ENCODE measurements around the gene TMED7. TPM values are rescaled to one million over a fixed set of nuclear protein-coding genes. Genes with fewer than 3 reads are reported as not detected.

TMED7 gene
- total and polyA plus RNA-seq, 2 of the 4 experiments (the other 2 are of a cell fraction) = 75.6 to 86.7 TPM

DNA sequence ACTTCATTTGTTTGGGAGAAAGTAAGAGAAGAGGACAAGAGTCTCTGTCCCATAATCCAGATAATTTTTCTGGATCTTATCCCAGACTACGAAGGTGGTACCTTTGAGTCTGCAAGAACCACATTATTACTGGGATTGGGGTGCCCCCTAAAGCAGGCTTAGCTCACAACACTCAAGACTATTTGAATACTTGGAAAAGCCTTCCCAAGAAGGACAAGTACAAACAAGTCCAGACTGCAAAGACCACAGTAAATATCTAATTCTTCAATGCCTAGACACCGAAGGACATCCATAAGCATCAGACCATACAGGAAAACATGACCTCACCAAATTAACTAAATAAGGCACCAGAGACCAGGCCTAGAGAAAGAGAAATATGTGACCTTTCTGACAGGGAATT lies 40.2 kb upstream of the TMED7 start:
- H2BK5ac ChIP-seq (ENCODE audit: low read depth, low read length, poor library complexity, severe bottlenecking) = no peak overlapping the region
- intact Hi-C loops (cut with micrococcal nuclease) (no loop called here), in situ Hi-C loops (cut with MboI; ENCODE audit: low sequenced_read_pairs) (no loop called here), dilution Hi-C loops (cut with HindIII; ENCODE audit: low sequenced_read_pairs, unreplicated experiment) (no loop called here)
- no peak overlapping the region for H2BK15ac ChIP-seq (ENCODE audit: low read depth, low read length)
- no peak overlapping the region for H4K8ac ChIP-seq (ENCODE audit: low read depth in 2 of 2, low read length in 2 of 2)
- no TSS peak for BruUV-seq (replicated peaks)
- DNase-seq = no peak
- no peak overlapping the region for H2AK5ac ChIP-seq (ENCODE audit: low read depth, low read length)
- H3K9me3 ChIP-seq (ENCODE audit: control insufficient read depth, insufficient read depth, low read length) = no peaks in the 10 kb centered on the region
- H3K9ac ChIP-seq (ENCODE audit: low read depth, low read length) = no peak overlapping the region
- TF ChIP-seq POLR2A (IDR thresholded peaks at IDR 0.05; ENCODE audit: low read depth, low read length) (no peak), NFE2L2 (IDR thresholded peaks at IDR 0.05; ENCODE audit: low read depth, low read length) (no peak), SMC3 (IDR thresholded peaks at IDR 0.05; ENCODE audit: low read depth, low read length) (no peak), RAD21 (IDR thresholded peaks at IDR 0.05; ENCODE audit: low read length) (no peak), RFX5 (IDR thresholded peaks at IDR 0.05; ENCODE audit: low read depth, low read length) (no peak), FOS (IDR thresholded peaks at IDR 0.05; ENCODE audit: low read depth, low read length) (no peak), BHLHE40 (IDR thresholded peaks at IDR 0.05; ENCODE audit: low read depth, low read length) (no peak), MAFK (IDR thresholded peaks at IDR 0.05; ENCODE audit: low read depth, low read length) (no peak), CHD1 (IDR thresholded peaks at IDR 0.05; ENCODE audit: low read depth, low read length) (no peak), CEBPB (IDR thresholded peaks at IDR 0.05; ENCODE audit: low read depth, low read length) (no peak), RCOR1 (IDR thresholded peaks at IDR 0.05; ENCODE audit: insufficient replicate concordance, low read length) (no peak), MXI1 (IDR thresholded peaks at IDR 0.05; ENCODE audit: borderline replicate concordance, low read depth, low read length) (no peak), MAZ (IDR thresholded peaks at IDR 0.05; ENCODE audit: borderline replicate concordance, low read depth, low read length) (no peak)
- TF ChIP-seq, protein P1, sequence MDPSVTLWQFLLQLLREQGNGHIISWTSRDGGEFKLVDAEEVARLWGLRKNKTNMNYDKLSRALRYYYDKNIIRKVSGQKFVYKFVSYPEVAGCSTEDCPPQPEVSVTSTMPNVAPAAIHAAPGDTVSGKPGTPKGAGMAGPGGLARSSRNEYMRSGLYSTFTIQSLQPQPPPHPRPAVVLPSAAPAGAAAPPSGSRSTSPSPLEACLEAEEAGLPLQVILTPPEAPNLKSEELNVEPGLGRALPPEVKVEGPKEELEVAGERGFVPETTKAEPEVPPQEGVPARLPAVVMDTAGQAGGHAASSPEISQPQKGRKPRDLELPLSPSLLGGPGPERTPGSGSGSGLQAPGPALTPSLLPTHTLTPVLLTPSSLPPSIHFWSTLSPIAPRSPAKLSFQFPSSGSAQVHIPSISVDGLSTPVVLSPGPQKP (IDR thresholded peaks at IDR 0.05; ENCODE audit: borderline replicate concordance, low read depth, low read length) = no peak
- TF ChIP-seq, protein P2, sequence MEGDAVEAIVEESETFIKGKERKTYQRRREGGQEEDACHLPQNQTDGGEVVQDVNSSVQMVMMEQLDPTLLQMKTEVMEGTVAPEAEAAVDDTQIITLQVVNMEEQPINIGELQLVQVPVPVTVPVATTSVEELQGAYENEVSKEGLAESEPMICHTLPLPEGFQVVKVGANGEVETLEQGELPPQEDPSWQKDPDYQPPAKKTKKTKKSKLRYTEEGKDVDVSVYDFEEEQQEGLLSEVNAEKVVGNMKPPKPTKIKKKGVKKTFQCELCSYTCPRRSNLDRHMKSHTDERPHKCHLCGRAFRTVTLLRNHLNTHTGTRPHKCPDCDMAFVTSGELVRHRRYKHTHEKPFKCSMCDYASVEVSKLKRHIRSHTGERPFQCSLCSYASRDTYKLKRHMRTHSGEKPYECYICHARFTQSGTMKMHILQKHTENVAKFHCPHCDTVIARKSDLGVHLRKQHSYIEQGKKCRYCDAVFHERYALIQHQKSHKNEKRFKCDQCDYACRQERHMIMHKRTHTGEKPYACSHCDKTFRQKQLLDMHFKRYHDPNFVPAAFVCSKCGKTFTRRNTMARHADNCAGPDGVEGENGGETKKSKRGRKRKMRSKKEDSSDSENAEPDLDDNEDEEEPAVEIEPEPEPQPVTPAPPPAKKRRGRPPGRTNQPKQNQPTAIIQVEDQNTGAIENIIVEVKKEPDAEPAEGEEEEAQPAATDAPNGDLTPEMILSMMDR (conservative IDR thresholded peaks at IDR 0.05; ENCODE audit: low read depth, low read length) = no peak
- TF ChIP-seq, protein P3, sequence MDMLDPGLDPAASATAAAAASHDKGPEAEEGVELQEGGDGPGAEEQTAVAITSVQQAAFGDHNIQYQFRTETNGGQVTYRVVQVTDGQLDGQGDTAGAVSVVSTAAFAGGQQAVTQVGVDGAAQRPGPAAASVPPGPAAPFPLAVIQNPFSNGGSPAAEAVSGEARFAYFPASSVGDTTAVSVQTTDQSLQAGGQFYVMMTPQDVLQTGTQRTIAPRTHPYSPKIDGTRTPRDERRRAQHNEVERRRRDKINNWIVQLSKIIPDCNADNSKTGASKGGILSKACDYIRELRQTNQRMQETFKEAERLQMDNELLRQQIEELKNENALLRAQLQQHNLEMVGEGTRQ (IDR thresholded peaks at IDR 0.05; ENCODE audit: low read depth, low read length) = no peak
- POLR2A ChIA-PET (ENCODE audit: unreplicated experiment) = no interaction called here
- no peak overlapping the region for H4K91ac ChIP-seq (ENCODE audit: insufficient read depth, low read depth, low read length)
- H3K18ac ChIP-seq (ENCODE audit: low read depth, low read length) = no peak overlapping the region
- no peak overlapping the region for H2AFZ ChIP-seq (replicated peaks; ENCODE audit: low read length, poor library complexity)
- no peaks in the 10 kb centered on the region; the same call in 1 of the 2 replicates for H3K9me1 ChIP-seq (ENCODE audit: insufficient read depth, low read length)
- H3K23ac ChIP-seq (ENCODE audit: low read depth, low read length) = no peak overlapping the region
- CTCF ChIA-PET = no interaction called here
- H3K4me1 ChIP-seq (ENCODE audit: control insufficient read depth, insufficient read depth, low read length) = no peaks in the 10 kb centered on the region
- H4K5ac ChIP-seq (ENCODE audit: low read depth, low read length) = no peak overlapping the region
- no CpG with 5 or more reads among the region's 2 CpGs for WGBS, 2 experiments (ENCODE audit: extremely low coverage in 2 of 2, insufficient read length in 1 of 2)
- ATAC-seq (ENCODE audit: low read depth) = no peak
- H3K36me3 ChIP-seq (ENCODE audit: control insufficient read depth, insufficient read depth, low read length) = no peaks in the 10 kb centered on the region
- H3K4me3 ChIP-seq (ENCODE audit: insufficient read depth, low read depth, low read length) = no peak overlapping the region
- H3K56ac ChIP-seq (ENCODE audit: extremely low read depth, insufficient read depth, low read length) = no peak overlapping the region
- H3K27me3 ChIP-seq (ENCODE audit: control insufficient read depth, insufficient read depth, low read length) = peaks cover 5% of the 10 kb centered on the region; the same call in 1 of the 2 replicates
- no peak overlapping the region for H3K27ac ChIP-seq (ENCODE audit: insufficient read depth, low read length)
- H3K14ac ChIP-seq (replicated peaks; ENCODE audit: low read depth, low read length) = no peak overlapping the region
- no peak overlapping the region for H3K4ac ChIP-seq (ENCODE audit: low read depth, low read length)
- H3K4me2 ChIP-seq (ENCODE audit: low read depth, low read length) = no peak overlapping the region
- H2BK120ac ChIP-seq (ENCODE audit: low read depth, low read length) = no peak overlapping the region
- no peak overlapping the region for H2BK20ac ChIP-seq (ENCODE audit: low read depth, low read length)
- H4K20me1 ChIP-seq (ENCODE audit: insufficient read depth, low read length) = no peaks in the 10 kb centered on the region
- no peak overlapping the region for H2AK9ac ChIP-seq (replicated peaks; ENCODE audit: low read depth, low read length, poor library complexity)
- no peaks in the 10 kb centered on the region for H3K79me1 ChIP-seq (ENCODE audit: low read depth in 1 of 2, low read length in 2 of 2)
